Astrocyte (in vitro differentiated cells and primary cell): ENCODE measurements around the gene PRSS38. TPM values are rescaled to one million over a fixed set of nuclear protein-coding genes. Genes with fewer than 3 reads are reported as not detected.

Experiments used
- DNase-seq: peaks from one replicate; pipeline ENCODE4 v3.0.0-alpha.2; 2010; ENCODE audit warnings: low read depth
- FAIRE-seq: peaks from 2 replicates; lab custom pipeline; 2011; peaks lifted over from hg19 to GRCh38; lab: Jason Lieb, UNC
- H2AFZ ChIP-seq: 2 replicates; pipeline ENCODE4 v1.6.0; 2012; ENCODE audit warnings: low read depth, low read length, inconsistent platforms
- H3K27ac ChIP-seq: 2 replicates; pipeline ENCODE4 v1.5.1; 2011; ENCODE audit warnings: low read depth, low read length, inconsistent platforms
- H3K27me3 ChIP-seq: 2 replicates; pipeline ENCODE4 v1.6.0; 2011; ENCODE audit warnings: low read length, inconsistent platforms; ENCODE audit not compliant: insufficient read depth
- H3K36me3 ChIP-seq: 2 replicates; pipeline ENCODE4 v1.5.1; 2011; ENCODE audit warnings: low read length, inconsistent platforms; ENCODE audit not compliant: insufficient read depth
- H3K4me1 ChIP-seq: 2 replicates; pipeline ENCODE4 v1.5.1; 2011; ENCODE audit warnings: low read length, inconsistent platforms; ENCODE audit not compliant: insufficient read depth
- H3K4me2 ChIP-seq: 2 replicates; pipeline ENCODE4 v1.6.0; 2012; ENCODE audit warnings: low read length, inconsistent platforms
- H3K4me3 ChIP-seq: 2 replicates; pipeline ENCODE4 v1.5.1; 2011; ENCODE audit warnings: low read depth, mild to moderate bottlenecking, low read length, inconsistent platforms; ENCODE audit not compliant: insufficient read depth
- H3K79me2 ChIP-seq: 2 replicates; pipeline ENCODE4 v1.6.0; 2012; ENCODE audit warnings: mild to moderate bottlenecking, low read length, inconsistent platforms; ENCODE audit not compliant: insufficient read depth
- H3K9ac ChIP-seq: 2 replicates; pipeline ENCODE4 v1.6.0; 2012; ENCODE audit warnings: mild to moderate bottlenecking, low read length, inconsistent platforms
- H3K9me3 ChIP-seq: 2 replicates; pipeline ENCODE4 v1.5.1; 2012; ENCODE audit warnings: low read depth, mild to moderate bottlenecking, low read length, inconsistent platforms; ENCODE audit not compliant: insufficient read depth
- H4K20me1 ChIP-seq: 2 replicates; pipeline ENCODE4 v1.6.0; 2012; ENCODE audit warnings: low read length, inconsistent platforms; ENCODE audit not compliant: insufficient read depth
- H3K27ac Mint-ChIP-seq: one replicate; pipeline ENCODE4 v1.8.0; 2021; ENCODE audit warnings: mild to moderate bottlenecking, mixed read lengths; ENCODE audit not compliant: unreplicated experiment
- H3K27me3 Mint-ChIP-seq: one replicate; pipeline ENCODE4 v1.8.0; 2021; ENCODE audit warnings: low read depth, mixed read lengths; ENCODE audit not compliant: unreplicated experiment
- H3K36me3 Mint-ChIP-seq: one replicate; pipeline ENCODE4 v1.8.0; 2021; ENCODE audit warnings: low read depth, mixed read lengths; ENCODE audit not compliant: unreplicated experiment
- H3K4me1 Mint-ChIP-seq: one replicate; pipeline ENCODE4 v1.8.0; 2021; ENCODE audit warnings: low read depth, mixed read lengths; ENCODE audit not compliant: unreplicated experiment
- H3K4me3 Mint-ChIP-seq: one replicate; pipeline ENCODE4 v1.8.0; 2021; ENCODE audit warnings: mild to moderate bottlenecking, moderate library complexity, mixed read lengths; ENCODE audit not compliant: unreplicated experiment
- H3K9me3 Mint-ChIP-seq: one replicate; pipeline ENCODE4 v1.8.0; 2021; ENCODE audit warnings: mild to moderate bottlenecking, mixed read lengths; ENCODE audit not compliant: unreplicated experiment
- CTCF ChIP-seq: IDR thresholded peaks from 2 replicates; pipeline ENCODE4 v1.5.1; 2011; ENCODE audit warnings: low read depth, mild to moderate bottlenecking, inconsistent platforms, low read length, moderate library complexity; ENCODE audit not compliant: insufficient read depth
- EZH2 ChIP-seq: IDR thresholded peaks from 2 replicates; pipeline ENCODE4 v1.6.1; 2012; ENCODE audit warnings: mild to moderate bottlenecking, low read length, inconsistent platforms; ENCODE audit not compliant: insufficient read depth
- total RNA-seq: library from RNA; stranded (reverse); gene quantifications from 2 replicates; pipeline ENCODE4 v1.2.1, GENCODE V29; 2021

Gene PRSS38
- total RNA-seq, 1 donor from 2014 or later, result not detected

- no peak for DNase-seq
- Mint-ChIP-seq H3K27ac (no peak overlapping the region), H3K36me3 (peaks cover 4% of the 10 kb centered on the region)
Measured at GRCh38 chr1:227782226-227782625, 33.2 kb upstream of the PRSS38 start.

GRCh38 chr1:227785094-227785804, 30.2 kb upstream of the PRSS38 start:
- no peak overlapping the region for H3K4me3 Mint-ChIP-seq
- Histone ChIP-seq H3K79me2 (no peaks in the 10 kb centered on the region), H3K36me3 (no peaks in the 10 kb centered on the region)

More at GRCh38 chr1:227782226-227782625, 33.2 kb upstream of the PRSS38 start:
- H3K36me3 ChIP-seq, result no peaks in the 10 kb centered on the region
- Mint-ChIP-seq H3K9me3 (no peaks in the 10 kb centered on the region), H3K27me3 (peaks cover 6% of the 10 kb centered on the region), H3K4me1 (peaks cover 3% of the 10 kb centered on the region), H3K4me3 (no peak overlapping the region)
- FAIRE-seq, result no peak
- no peaks in the 10 kb centered on the region for H3K27me3 ChIP-seq
- H3K9me3 ChIP-seq, result no peaks in the 10 kb centered on the region
- no peak overlapping the region for H2AFZ ChIP-seq
- no peak overlapping the region for H3K4me3 ChIP-seq
- no peak overlapping the region for H3K9ac ChIP-seq
- H3K79me2 ChIP-seq, result no peaks in the 10 kb centered on the region
- peaks cover 26% of the 10 kb centered on the region for H3K4me1 ChIP-seq
- no peak overlapping the region for H3K27ac ChIP-seq
- TF ChIP-seq EZH2, result no peak
- no peak for TF ChIP-seq CTCF
- H3K4me2 ChIP-seq, result no peak overlapping the region
- H4K20me1 ChIP-seq, result no peaks in the 10 kb centered on the region

More at GRCh38 chr1:227785094-227785804, 30.2 kb upstream of the PRSS38 start:
- H3K27ac ChIP-seq, result no peak overlapping the region
- peaks cover 4% of the 10 kb centered on the region for H3K36me3 Mint-ChIP-seq
- H3K9me3 Mint-ChIP-seq, result no peaks in the 10 kb centered on the region
- H3K27me3 ChIP-seq, result no peaks in the 10 kb centered on the region
- H3K9me3 ChIP-seq, result no peaks in the 10 kb centered on the region
- H3K27ac Mint-ChIP-seq, result no peak overlapping the region
- H3K9ac ChIP-seq, result no peak overlapping the region
- no peaks in the 10 kb centered on the region for H3K4me1 Mint-ChIP-seq
- H3K27me3 Mint-ChIP-seq, result peaks cover 13% of the 10 kb centered on the region
- no peak overlapping the region for H2AFZ ChIP-seq
- no peaks in the 10 kb centered on the region for H4K20me1 ChIP-seq
- peaks cover 15% of the 10 kb centered on the region for H3K4me1 ChIP-seq
- H3K4me3 ChIP-seq, result no peak overlapping the region
- FAIRE-seq, result no peak
- H3K4me2 ChIP-seq, result no peak overlapping the region
- TF ChIP-seq CTCF (no peak), EZH2 (no peak)
- no peak for DNase-seq
